Measurements from ENCODE around the gene TEX38.

DNA sequence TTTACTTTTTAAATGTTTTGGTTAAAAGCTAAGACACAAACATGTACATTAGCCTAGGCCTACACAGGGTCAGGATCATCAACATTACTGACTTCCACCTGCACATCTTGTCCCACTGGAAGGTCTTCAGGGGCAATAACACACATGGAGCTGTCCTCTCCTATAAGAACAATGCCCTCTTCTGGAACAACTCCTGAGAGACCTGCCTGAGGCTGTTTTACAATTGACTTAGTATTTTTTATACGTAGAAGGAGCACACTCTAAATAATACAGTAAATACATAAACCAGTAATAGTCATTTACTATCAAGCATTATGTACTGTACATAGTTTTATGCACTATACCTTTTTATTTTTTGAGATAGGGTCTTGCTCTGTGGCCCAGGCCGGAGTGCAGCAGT, 40.9 kb upstream of the TEX38 start:
- TF ChIP-seq CTCF (IDR thresholded peaks at IDR 0.05): no peak
- no peak for TF ChIP-seq POLR2A (IDR thresholded peaks at IDR 0.05)
